K562 (cell line): ENCODE data around the gene SPRR2E. TPM values are rescaled to one million over a fixed set of nuclear protein-coding genes. Genes with fewer than 3 reads are reported as not detected.

ENCODE experiments used
- ATAC-seq: fragments of 200-7000 bp; cut with Tn5 transposase; 3 replicates; pipeline ENCODE4 v1.9.1; 2020; ENCODE audit warnings: moderate library complexity
- BruUV-seq: library from RNA; stranded (reverse); fragments of 400-500 nt; replicated peaks from 2 replicates; lab custom pipeline; 2021; lab: Mats Ljungman, UMichigan
- CTCF ChIA-PET: fragments of 300-600 bp; formaldehyde crosslinking; extraction: SDS; loops from one replicate; lab custom pipeline; 2021; ENCODE audit warnings: low intra/inter-chr PET ratio; lab: Yijun Ruan, JAX
- POLR2A ChIA-PET: fragments of 300-600, 350-650 bp; sonication (Branson Sonifier 250); formaldehyde crosslinking; extraction: SDS; loops from one replicate; lab custom pipeline; 2021; ENCODE audit warnings: antibody characterized with exemption, inconsistent platforms; lab: Yijun Ruan, JAX
- DNase-seq, 4 experiments: peaks; one replicate each; pipeline versions ENCODE4 v3.0.0 to v3.0.0-alpha.2; 2011 to 2018; ENCODE audit warnings: low spot score in 3 of 4, mixed read lengths in 3 of 4; ENCODE audit errors: extremely low read depth in 1 of 4
- FAIRE-seq: peaks from 2 replicates; lab custom pipeline; 2011; peaks lifted over from hg19 to GRCh38; lab: Jason Lieb, UNC
- H2AFZ ChIP-seq: 2 replicates; pipeline ENCODE4 v1.6.0; 2011; ENCODE audit warnings: low read depth, low read length, control low read depth, inconsistent platforms
- H3K27ac ChIP-seq: fragments of 200-600 bp; 3 replicates; pipeline ENCODE4 v1.8.0; 2011; ENCODE audit warnings: low read depth, mild to moderate bottlenecking, control low read depth, inconsistent platforms, low read length, moderate library complexity, mixed read lengths; ENCODE audit errors: extremely low read depth
- H3K27me3 ChIP-seq, 2 experiments: fragments of 300-600 bp in 1 of 2; 2 replicates in 1 of 2; 3 replicates in 1 of 2; pipeline versions ENCODE4 v1.6.0 to v1.8.0; 2011; ENCODE audit warnings: inconsistent platforms in 2 of 2, low read length in 2 of 2, mild to moderate bottlenecking in 1 of 2, mixed read lengths in 1 of 2, moderate library complexity in 1 of 2; ENCODE audit not compliant: control insufficient read depth in 2 of 2, insufficient read depth in 2 of 2
- H3K36me3 ChIP-seq: fragments of 300-600 bp; 3 replicates; pipeline ENCODE4 v1.8.0; 2011; ENCODE audit warnings: mild to moderate bottlenecking, low read length, inconsistent platforms; ENCODE audit not compliant: control insufficient read depth, insufficient read depth
- H3K4me1 ChIP-seq, 2 experiments: fragments of 200-600 bp in 1 of 2; replicated peaks in 1 of 2; 2 replicates in 1 of 2; 3 replicates in 1 of 2; pipeline versions ENCODE4 v1.5.1 to v1.8.0; 2011; ENCODE audit warnings: inconsistent platforms in 2 of 2, low read length in 2 of 2, mild to moderate bottlenecking in 1 of 2, mixed read lengths in 1 of 2, moderate library complexity in 1 of 2; ENCODE audit not compliant: control insufficient read depth in 2 of 2, insufficient read depth in 2 of 2
- H3K4me2 ChIP-seq: 2 replicates; pipeline ENCODE4 v1.6.1; 2011; ENCODE audit warnings: low read length, control low read depth, inconsistent platforms, mixed read lengths; ENCODE audit not compliant: insufficient read depth
- H3K4me3 ChIP-seq: fragments of 200-600 bp; sonication (generic), shearing (Covaris generic); 2 replicates; pipeline ENCODE4 v1.5.1; 2016; ENCODE audit warnings: control low read depth, inconsistent platforms
- H3K79me2 ChIP-seq: fragments of 200-600 bp; 3 replicates; pipeline ENCODE4 v1.8.0; 2011; ENCODE audit warnings: low read length, inconsistent platforms; ENCODE audit not compliant: control insufficient read depth, insufficient read depth
- H3K9ac ChIP-seq, 2 experiments: 2 replicates each; pipeline versions ENCODE4 v1.6.0 to v1.6.1; 2011; ENCODE audit warnings: low read depth in 2 of 2, low read length in 2 of 2, control low read depth in 1 of 2, inconsistent platforms in 1 of 2, mild to moderate bottlenecking in 1 of 2, mixed read lengths in 1 of 2; ENCODE audit not compliant: insufficient read depth in 1 of 2
- H3K9me1 ChIP-seq: one replicate; pipeline ENCODE4 v1.6.0; 2011; ENCODE audit warnings: inconsistent platforms, mild to moderate bottlenecking, low read length, moderate library complexity; ENCODE audit not compliant: control insufficient read depth, insufficient read depth
- H3K9me3 ChIP-seq: replicated peaks from 2 replicates; pipeline ENCODE4 v1.5.1; 2011; ENCODE audit warnings: low read depth, low read length, inconsistent platforms; ENCODE audit not compliant: control insufficient read depth, insufficient read depth
- H4K20me1 ChIP-seq: replicated peaks from 2 replicates; pipeline ENCODE4 v1.6.1; 2011; ENCODE audit warnings: low read length, inconsistent platforms, mixed read lengths; ENCODE audit not compliant: control insufficient read depth, insufficient read depth
- BRF1 ChIP-seq: IDR thresholded peaks from 3 replicates; pipeline ENCODE4 v1.6.1; 2011; ENCODE audit warnings: borderline replicate concordance, mild to moderate bottlenecking; ENCODE audit not compliant: insufficient read length; ENCODE audit errors: extremely low read depth
- DPF2 ChIP-seq: fragments of 450-650 bp; IDR thresholded peaks from 2 replicates; pipeline ENCODE4 v1.6.1; 2016
- KDM2B ChIP-seq: fragments of 250-450 bp; sonication (Bioruptor Pico); IDR thresholded peaks from 2 replicates; pipeline ENCODE4 v1.8.0; 2021; ENCODE audit warnings: mild to moderate bottlenecking, moderate library complexity
- KLF1 ChIP-seq: fragments of 450-650 bp; IDR thresholded peaks from 2 replicates; pipeline ENCODE4 v1.6.1; 2016; ENCODE audit warnings: missing genetic modification characterization, missing compliant biosample characterization
- MAFK ChIP-seq: IDR thresholded peaks from 2 replicates; pipeline ENCODE4 v1.6.1; 2011; ENCODE audit warnings: low read length, improper control_type of control experiment
- NFRKB ChIP-seq: fragments of 450-650 bp; IDR thresholded peaks from 2 replicates; pipeline ENCODE4 v1.6.1; 2016; ENCODE audit warnings: low read depth
- PTRF ChIP-seq: fragments of 450-650 bp; IDR thresholded peaks from 2 replicates; pipeline ENCODE4 v1.6.1; 2016; ENCODE audit warnings: mild to moderate bottlenecking, missing genetic modification characterization, missing compliant biosample characterization
- RHOXF2B ChIP-seq: fragments of 250-450 bp; sonication (Bioruptor Pico); conservative IDR thresholded peaks from 2 replicates; pipeline ENCODE4 v1.5.1; 2021
- ZC3H8 ChIP-seq: fragments of 450-650 bp; IDR thresholded peaks from 2 replicates; pipeline ENCODE4 v1.6.1; 2017
- ZNF586 ChIP-seq: fragments of 450-650 bp; formaldehyde crosslinking; conservative IDR thresholded peaks from 2 replicates; pipeline ENCODE4 v1.4.0; 2020; ENCODE audit warnings: mild to moderate bottlenecking, moderate library complexity
- ZNF589 ChIP-seq: fragments of 200-800 bp; sonication (Bioruptor generic); IDR thresholded peaks from 2 replicates; pipeline ENCODE4 v1.6.1; 2016; ENCODE audit warnings: low read depth, missing genetic modification characterization, missing compliant biosample characterization
- WGBS: fragments of 100-300 bp; shearing (Covaris generic); methylation state at CpG from one replicate; pipeline ENCODE4 v1.1.6; 2016; ENCODE audit warnings: low coverage, mixed read lengths; ENCODE audit not compliant: insufficient coverage; ENCODE audit errors: missing lambda C conversion rate; 5-methylcytosine and 5-hydroxymethylcytosine counted together
- in situ Hi-C: fragments of 300-500 bp; cut with MboI; formaldehyde crosslinking; loops from 4 replicates; pipeline ENCODE4 v1.15.0; 2018; ENCODE audit warnings: inconsistent platforms, mixed read lengths
- intact Hi-C: fragments of 100-400 bp; cut with micrococcal nuclease; formaldehyde crosslinking; loops from 2 replicates; pipeline ENCODE4 v1.14.2; 2022
- polyA plus RNA-seq, 8 experiments: library from polyadenylated mRNA; depleted of rRNA in 4 of 8; stranded (reverse) in 5 of 8; unstranded in 3 of 8; fragments of >200 nt; fragmentation: Nextera tagmentation in 2 of 8; fragmentation: Illumina TruSeq in 1 of 8; extraction: Ambion mirVana in 2 of 8; extraction: Trizol in 1 of 8; gene quantifications; 2 replicates each; pipeline versions ENCODE4 v1.2.1 to v1.2.3, GENCODE V29; 2011 to 2014; ENCODE audit warnings: inconsistent platforms in 1 of 8, missing spikeins in 1 of 8
- total RNA-seq, 7 experiments: library from RNA; depleted of rRNA in 6 of 7; stranded (reverse); fragments of >200 nt in 6 of 7; fragmentation: Illumina TruSeq in 2 of 7; extraction: Trizol in 2 of 7; gene quantifications; 2 replicates each; pipeline versions ENCODE4 v1.2.1 to v1.2.3, GENCODE V29; 2011 to 2021; ENCODE audit warnings: low replicate concordance in 1 of 7
- TF ChIP-seq, protein P1 (sequence below): fragments of 250-450 bp; sonication (Bioruptor Pico); IDR thresholded peaks from 2 replicates; pipeline ENCODE4 v1.8.0; 2022; ENCODE audit warnings: inconsistent platforms
- TF ChIP-seq, protein P2 (sequence below): fragments of 250-450 bp; sonication (Bioruptor Pico); IDR thresholded peaks from 2 replicates; pipeline ENCODE4 v1.4.0; 2020; ENCODE audit warnings: mild to moderate bottlenecking, moderate library complexity, borderline replicate concordance
- TF ChIP-seq, protein P3 (sequence below): sonication (generic); formaldehyde crosslinking; IDR thresholded peaks from 2 replicates; pipeline ENCODE4 v1.8.1; 2023; ENCODE audit warnings: mild to moderate bottlenecking, missing genetic modification reagents, moderate library complexity

Gene SPRR2E
- total and polyA plus RNA-seq, 9 of the 15 experiments (the other 6 are each of a cell fraction or from before 2014, with no cell fraction given): not detected

DNA sequence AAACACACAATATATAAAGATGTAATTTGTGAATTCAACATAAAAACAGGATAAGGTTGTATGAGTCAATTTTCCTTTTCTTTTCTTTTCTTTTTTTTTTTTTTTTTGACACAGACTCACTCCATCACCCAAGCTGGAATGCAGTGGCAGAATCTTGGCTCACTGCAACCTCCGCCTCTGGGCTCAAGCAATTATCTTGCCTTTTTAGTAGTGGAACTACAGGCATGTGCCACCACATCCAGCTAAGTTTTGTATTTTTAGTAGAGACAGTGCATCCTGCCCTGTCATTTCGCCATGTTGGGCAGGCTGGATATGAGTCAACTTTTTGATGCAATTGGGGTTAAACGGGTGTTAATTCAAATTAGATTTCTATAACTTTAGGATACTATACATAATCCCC lies 12.6 kb downstream of the SPRR2E start:
- CTCF ChIA-PET: no interaction called here
- TF ChIP-seq DPF2: no peak
- no peak for TF ChIP-seq BRF1
- TF ChIP-seq NFRKB: no peak
- TF ChIP-seq, protein P1, sequence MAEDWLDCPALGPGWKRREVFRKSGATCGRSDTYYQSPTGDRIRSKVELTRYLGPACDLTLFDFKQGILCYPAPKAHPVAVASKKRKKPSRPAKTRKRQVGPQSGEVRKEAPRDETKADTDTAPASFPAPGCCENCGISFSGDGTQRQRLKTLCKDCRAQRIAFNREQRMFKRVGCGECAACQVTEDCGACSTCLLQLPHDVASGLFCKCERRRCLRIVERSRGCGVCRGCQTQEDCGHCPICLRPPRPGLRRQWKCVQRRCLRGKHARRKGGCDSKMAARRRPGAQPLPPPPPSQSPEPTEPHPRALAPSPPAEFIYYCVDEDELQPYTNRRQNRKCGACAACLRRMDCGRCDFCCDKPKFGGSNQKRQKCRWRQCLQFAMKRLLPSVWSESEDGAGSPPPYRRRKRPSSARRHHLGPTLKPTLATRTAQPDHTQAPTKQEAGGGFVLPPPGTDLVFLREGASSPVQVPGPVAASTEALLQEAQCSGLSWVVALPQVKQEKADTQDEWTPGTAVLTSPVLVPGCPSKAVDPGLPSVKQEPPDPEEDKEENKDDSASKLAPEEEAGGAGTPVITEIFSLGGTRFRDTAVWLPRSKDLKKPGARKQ (CRISPR knock-in tag): no peak
- TF ChIP-seq KDM2B (CRISPR knock-in tag): no peak
- no peak for TF ChIP-seq PTRF (tag)
- TF ChIP-seq, protein P2, sequence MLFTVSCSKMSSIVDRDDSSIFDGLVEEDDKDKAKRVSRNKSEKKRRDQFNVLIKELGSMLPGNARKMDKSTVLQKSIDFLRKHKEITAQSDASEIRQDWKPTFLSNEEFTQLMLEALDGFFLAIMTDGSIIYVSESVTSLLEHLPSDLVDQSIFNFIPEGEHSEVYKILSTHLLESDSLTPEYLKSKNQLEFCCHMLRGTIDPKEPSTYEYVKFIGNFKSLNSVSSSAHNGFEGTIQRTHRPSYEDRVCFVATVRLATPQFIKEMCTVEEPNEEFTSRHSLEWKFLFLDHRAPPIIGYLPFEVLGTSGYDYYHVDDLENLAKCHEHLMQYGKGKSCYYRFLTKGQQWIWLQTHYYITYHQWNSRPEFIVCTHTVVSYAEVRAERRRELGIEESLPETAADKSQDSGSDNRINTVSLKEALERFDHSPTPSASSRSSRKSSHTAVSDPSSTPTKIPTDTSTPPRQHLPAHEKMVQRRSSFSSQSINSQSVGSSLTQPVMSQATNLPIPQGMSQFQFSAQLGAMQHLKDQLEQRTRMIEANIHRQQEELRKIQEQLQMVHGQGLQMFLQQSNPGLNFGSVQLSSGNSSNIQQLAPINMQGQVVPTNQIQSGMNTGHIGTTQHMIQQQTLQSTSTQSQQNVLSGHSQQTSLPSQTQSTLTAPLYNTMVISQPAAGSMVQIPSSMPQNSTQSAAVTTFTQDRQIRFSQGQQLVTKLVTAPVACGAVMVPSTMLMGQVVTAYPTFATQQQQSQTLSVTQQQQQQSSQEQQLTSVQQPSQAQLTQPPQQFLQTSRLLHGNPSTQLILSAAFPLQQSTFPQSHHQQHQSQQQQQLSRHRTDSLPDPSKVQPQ: no peak
- TF ChIP-seq KLF1 (tag): no peak
- no peak for TF ChIP-seq MAFK
- TF ChIP-seq ZNF589 (CRISPR knock-in tag): no peak
- no peak for TF ChIP-seq RHOXF2B
- TF ChIP-seq ZNF586 (CRISPR knock-in tag): no peak
- TF ChIP-seq ZC3H8: no peak
- TF ChIP-seq, protein P3, sequence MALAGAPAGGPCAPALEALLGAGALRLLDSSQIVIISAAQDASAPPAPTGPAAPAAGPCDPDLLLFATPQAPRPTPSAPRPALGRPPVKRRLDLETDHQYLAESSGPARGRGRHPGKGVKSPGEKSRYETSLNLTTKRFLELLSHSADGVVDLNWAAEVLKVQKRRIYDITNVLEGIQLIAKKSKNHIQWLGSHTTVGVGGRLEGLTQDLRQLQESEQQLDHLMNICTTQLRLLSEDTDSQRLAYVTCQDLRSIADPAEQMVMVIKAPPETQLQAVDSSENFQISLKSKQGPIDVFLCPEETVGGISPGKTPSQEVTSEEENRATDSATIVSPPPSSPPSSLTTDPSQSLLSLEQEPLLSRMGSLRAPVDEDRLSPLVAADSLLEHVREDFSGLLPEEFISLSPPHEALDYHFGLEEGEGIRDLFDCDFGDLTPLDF (CRISPR knock-in tag): no peak

More for the DNA sequence above, 12.6 kb downstream of the SPRR2E start:
- Histone ChIP-seq H3K79me2 (no peaks in the 10 kb centered on the region), H3K36me3 (no peaks in the 10 kb centered on the region), H3K9ac (no peak overlapping the region), H3K4me1 (no peaks in the 10 kb centered on the region), H3K27ac (no peak overlapping the region), H3K4me3 (no peak overlapping the region), H3K4me2 (no peak overlapping the region), H4K20me1 (no peaks in the 10 kb centered on the region), H3K9me3 (no peaks in the 10 kb centered on the region), H2AFZ (no peak overlapping the region), H3K9me1 (no peaks in the 10 kb centered on the region), H3K27me3 (no peaks in the 10 kb centered on the region)
- no TSS peak for BruUV-seq
- DNase-seq (no peak), ATAC-seq (no peak), FAIRE-seq (no peak)
- in situ Hi-C loops: no loop called here
- WGBS: 53% methylated on average over 3 of the region's 3 CpGs
- intact Hi-C loops: no loop called here
- POLR2A ChIA-PET: no interaction called here
